Activated CD4-positive, alpha-beta T cell treated with anti-CD3 and anti-CD28 coated beads, Interleukin-2, Interleukin-4, amounts not matched to agents 100 ng/mL and 50 ng/mL, durations not matched to agents 16 hours and 8 hours (primary cell): ENCODE measurements around the gene CYTH2.

Source experiments
- DNase-seq: peaks from one replicate; pipeline ENCODE4 v3.0.0-alpha.2; 2020; ENCODE audit warnings: low spot score

Gene CYTH2

DNA sequence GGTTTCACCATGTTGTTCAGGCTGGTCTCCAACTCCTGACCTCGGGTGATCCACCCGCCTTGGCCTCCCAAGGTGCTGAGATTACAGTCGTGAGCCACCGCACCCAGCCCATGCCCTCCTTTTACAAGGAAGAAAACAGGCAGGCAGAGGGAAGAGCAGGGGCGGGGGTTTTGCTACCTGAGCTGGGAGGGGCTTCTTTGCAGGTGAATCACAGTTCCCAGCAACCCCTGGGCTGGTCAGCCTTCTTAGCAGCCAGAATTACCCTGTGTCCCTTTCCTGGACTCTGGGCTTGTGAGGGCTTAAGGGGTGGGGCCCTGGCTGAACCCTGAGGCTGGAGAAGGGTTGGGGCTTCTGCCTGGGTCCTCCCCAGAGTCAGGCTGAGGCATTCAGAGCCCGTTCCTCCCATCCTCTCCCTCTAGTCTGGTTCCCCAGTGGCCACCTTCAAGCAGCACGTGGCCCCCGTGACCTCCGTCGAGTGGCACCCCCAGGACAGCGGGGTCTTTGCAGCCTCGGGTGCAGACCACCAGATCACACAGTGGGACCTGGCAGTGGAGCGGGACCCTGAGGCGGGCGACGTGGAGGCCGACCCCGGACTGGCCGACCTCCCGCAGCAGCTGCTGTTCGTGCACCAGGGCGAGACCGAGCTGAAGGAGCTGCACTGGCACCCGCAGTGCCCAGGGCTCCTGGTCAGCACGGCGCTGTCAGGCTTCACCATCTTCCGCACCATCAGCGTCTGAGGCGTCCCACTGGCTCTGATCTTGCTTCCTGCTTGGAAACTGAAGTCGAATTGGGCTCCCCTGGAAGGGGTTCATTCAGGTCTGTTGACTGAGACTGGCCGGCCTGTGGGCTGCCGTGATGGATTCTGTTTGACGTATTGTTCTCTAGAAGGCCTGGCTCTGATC, 16.6 kb upstream of the CYTH2 start:
- DNase-seq, result no peak

DNA sequence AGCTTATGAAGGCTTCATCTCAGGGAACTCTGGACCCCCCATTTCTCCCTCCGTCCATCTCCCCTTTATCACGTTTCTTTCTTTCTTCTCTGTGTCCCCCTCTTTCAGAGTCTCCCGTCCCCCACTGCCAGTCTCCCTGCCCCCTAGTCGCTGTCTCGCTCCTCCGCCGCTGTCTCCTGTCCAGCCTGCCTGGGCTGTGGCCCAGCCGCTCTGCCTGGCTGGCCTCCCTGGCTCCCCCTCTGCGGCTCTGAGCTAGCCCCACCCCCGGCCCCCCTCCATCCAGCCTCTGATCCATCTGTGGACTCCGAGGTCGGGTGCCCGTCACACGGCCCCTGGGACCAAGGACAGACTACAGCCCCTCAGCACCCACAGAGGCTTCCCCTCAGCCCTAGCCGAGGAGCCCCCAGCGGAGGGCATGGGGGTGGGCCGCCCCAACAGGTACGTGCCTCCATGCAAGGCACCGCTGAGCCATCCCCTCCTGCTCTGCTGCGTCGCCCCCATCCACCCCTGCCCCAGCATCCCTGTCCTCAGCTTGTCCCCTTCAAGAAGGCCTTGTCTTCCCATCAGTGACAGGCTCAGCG, 14.9 kb upstream of the CYTH2 start:
- no peak for DNase-seq

DNA sequence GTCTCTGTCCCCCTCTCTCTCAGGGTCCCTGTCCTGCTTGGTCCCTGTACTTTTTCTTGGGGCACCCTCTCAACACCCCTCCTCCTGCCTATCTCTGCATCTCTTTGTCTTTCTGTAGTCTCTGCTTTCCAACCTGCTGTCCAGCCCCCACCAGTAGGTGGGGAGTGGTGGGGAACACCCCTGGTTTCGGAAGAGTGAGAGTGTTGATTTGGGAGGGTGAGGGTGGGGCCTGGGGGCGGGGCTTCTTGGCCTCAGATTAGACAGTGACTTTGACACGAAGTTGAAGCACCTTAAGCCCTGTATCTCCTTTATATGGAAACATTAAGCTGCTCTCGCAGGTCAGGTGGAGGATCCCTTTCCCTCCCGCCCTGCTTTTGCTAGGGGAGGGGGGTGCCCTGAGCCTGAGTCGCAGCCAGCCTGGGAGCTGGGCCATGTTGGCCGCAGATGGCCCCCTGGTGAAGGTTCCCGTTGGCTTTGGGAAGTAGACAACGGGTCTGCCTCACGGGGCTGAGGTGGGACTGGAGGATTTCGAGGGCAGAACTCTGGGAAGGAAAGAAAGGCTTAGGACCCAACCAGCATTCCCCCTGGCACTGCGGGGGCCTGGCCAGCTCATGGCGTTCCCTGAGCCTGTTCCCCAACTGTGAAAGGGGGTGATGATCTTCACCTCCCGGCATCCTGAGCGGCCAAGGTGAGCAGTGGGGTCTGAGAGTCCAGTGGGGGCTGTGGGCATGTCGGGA, 13.8 kb upstream of the CYTH2 start, which contains the start of gene KCNJ14:
TSS of gene KCNJ14 (plus strand) at position 404 of the 737 bp plus-strand sequence. CDS start 6,151 bp downstream, outside the sequence.
- DNase-seq, result no peak

DNA sequence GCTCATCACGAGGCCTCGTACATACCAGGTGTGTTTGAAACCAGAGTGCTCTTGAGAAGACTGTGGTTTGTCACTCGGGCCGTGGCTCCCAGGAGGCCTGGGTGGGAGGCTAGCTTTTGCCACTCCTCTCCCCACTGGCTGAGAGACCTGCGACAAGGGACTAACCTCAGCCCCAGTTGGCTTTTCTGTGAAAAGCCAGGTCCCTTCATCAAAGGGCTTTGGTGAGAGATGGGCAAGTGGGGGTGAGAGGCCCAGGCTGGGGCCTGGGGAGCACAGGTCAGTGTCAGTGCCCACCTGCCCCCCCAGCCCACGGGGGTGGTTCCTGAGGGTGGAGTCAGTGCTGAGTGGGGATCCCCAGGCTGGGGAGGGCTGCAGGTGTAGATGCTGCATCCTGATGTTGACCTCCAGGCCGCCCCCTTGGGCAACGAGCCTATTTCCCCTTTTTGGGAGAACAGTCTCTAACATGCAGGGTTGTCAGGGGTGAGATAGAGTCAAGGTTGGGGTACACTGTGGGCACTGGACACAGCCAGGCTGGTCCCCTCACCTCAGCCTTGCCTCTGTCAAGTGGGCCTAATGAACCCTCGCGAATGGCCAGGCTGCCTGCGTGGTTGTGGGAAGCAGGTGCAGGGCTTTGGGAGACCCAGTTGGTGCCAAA, 13.1 kb upstream of the CYTH2 start:
- DNase-seq, result no peak

DNA sequence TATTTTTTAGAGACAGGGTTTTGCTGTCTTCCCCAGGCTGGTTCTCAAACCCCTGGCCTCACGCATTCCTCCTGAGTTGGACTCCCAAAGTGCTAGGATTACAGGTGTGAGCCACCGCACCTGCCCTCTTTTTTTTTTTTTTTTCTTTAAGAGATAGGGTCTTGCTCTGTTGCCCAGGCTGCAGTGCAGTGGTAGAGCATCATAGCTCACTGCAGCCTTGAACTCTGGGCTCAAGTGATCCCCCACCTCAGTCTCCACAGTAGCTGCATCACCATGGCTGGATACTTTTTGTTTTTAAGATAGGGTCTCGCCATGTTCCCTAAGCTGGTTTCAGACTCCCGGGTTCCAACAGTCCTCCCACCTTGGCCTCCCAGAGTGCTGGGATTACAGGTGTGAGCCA, 12.3 kb upstream of the CYTH2 start:
- DNase-seq, result no peak

DNA sequence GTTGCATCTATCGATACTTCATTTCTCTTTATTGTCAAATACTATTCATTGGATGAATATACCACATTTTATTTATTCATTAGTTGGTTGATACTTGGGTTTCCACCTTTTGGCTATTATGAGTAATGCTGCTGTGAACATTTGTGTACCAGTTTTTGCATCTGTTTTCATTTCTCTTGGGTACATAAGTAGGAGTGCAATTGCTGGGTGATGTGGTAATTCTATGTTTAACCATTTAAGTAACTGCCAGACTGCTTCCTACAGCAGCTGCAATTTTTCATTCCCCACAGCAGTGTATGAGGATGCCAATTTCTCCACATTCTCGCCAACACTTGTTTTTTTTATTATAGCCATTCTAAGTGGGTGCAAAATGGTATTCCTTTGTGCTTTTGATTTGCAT, 11.2 kb upstream of the CYTH2 start:
- DNase-seq, result no peak

DNA sequence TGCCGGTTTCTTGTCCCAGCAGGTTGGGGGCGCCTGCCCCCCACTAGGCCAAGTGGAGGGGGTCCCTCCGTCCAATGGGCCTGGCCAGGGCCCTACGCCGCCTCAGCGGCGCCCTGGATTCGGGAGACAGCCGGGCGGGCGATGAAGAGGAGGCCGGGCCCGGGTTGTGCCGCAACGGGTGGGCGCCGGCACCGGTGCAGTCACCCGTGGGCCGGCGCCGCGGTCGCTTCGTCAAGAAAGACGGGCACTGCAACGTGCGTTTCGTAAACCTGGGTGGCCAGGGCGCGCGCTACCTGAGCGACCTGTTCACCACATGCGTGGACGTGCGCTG, 7.6 kb upstream of the CYTH2 start:
- no peak for DNase-seq

DNA sequence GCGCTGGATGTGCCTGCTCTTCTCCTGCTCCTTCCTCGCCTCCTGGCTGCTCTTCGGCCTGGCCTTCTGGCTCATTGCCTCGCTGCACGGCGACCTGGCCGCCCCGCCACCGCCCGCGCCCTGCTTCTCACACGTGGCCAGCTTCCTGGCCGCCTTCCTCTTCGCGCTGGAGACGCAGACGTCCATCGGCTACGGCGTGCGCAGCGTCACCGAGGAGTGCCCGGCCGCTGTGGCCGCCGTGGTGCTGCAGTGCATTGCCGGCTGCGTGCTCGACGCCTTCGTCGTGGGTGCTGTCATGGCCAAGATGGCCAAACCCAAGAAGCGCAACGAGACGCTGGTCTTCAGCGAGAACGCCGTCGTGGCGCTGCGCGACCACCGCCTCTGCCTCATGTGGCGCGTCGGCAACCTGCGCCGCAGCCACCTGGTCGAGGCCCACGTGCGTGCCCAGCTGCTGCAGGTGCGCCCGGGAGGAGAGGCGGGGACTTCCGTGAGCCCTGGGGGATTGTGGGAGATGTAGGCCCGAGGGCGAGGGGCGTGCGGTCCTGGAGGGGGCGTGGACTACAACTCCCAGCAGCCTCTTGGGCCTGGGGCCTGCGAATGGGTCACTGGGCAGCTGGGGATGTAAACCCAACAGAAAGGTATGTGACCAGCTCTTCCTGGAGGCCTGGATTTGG, 7.0 kb upstream of the CYTH2 start:
- no peak for DNase-seq

DNA sequence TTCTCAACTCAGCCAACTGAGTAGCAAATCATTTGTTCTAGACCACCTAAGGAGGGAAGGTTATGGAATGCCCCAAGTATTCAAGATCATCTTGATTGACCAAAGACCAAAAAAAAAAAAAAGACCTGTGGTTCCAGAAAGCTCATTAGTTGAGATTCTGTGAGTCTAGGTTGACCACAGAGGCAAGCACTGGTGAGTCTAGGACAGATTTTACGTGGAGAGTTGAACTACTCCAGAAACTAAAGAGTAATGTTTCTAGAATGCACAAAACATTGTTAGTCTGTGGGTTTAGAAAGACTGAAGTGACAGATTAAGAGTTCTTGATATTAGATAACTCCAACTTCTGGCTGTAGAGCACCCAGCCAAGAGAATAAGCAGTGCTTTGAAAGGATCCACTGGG, 4.0 kb upstream of the CYTH2 start:
- DNase-seq, result no peak

DNA sequence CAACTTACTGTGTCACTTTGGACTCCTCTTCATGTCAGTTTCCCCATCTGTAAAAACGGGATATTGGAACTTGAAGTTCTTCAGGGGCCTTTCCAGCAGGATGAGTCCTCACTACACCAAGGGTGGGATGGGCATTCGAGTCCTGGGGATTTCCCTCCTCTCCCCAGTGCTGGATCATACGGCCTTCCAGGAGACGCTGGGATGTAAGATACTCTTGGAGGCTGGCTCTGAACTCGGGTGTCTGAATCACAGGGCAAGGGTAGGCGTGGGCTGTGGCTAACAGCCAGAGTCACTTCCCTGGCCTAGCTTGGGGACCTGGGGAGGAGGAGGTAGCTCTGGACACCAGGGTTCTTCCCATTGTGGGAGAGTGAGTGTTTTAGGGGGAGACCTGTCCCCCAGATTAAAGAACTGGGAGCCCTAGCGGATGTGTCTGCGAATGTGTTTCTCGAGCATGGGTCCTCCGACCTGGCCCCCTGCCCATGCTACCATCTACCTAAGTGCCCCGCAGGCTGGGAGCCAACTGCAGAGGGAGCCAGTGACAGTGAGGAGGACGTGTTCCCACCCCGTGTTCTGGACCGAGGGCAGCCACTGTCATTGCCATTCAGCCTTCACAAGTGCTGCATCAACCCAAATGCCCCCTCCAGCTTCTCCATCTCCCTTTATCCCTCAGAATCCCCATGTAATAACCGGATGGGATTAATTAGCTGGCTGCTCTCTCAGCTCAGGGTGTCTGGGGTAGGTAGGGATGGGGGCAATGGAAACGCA, 2.4 kb upstream of the CYTH2 start:
- no peak for DNase-seq

DNA sequence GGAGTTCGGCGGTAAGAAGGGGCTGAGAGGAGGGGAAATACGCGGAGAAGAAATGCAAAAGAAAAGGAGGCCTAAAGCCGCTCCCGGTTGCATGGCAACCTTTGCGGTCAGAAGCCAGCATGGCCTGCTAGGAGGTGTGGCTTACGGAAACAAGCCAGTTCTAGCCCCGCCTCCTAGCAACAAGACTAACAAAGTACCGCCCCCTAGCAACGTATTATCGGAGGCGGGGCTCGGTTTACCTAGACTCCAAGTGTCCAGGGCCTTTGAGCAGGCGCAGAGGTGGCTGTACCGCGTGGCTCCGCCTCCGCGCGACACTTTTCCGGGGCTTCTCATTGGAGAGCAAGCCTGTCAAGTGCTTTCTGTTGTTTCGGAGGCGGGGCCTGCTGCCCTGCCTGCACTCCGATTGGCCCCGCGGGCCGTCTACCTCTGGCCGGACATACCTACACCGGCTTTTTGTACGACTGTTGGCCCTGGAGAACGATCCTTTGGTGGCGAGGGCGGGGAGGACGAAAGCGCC, 339 bp upstream of the CYTH2 start:
- DNase-seq, result peak; percentile 100

DNA sequence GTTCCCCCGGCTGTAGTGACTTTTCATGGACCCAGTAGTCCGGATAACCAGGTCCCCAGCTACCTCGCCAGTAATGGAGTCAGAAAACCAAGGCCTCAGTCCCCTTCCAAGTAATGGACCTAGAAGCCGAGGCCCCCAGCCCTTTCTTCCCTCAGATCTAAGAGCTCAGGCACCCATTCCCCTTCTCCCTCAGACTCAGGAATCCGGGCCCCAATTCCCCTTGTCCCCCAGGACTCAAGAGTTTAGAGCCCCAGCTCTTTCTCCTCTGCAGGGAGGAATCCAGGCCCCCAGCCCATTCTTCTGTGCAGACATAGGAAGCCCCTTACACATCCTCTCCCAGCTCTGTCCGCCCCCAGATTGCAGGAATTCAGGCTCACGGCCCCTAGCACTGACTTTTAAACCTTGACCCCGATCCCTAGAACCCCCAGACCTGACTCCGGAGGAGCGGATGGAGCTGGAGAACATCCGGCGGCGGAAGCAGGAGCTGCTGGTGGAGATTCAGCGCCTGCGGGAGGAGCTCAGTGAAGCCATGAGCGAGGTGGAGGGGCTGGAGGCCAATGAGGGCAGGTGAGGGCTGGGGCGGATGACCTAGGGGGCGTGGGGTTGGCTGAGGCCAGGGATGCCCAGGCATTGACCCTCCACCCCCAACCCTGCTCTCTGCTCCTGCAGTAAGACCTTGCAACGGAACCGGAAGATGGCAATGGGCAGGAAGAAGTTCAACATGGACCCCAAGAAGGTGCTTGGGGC, 938 bp downstream of the CYTH2 start:
- no peak for DNase-seq

DNA sequence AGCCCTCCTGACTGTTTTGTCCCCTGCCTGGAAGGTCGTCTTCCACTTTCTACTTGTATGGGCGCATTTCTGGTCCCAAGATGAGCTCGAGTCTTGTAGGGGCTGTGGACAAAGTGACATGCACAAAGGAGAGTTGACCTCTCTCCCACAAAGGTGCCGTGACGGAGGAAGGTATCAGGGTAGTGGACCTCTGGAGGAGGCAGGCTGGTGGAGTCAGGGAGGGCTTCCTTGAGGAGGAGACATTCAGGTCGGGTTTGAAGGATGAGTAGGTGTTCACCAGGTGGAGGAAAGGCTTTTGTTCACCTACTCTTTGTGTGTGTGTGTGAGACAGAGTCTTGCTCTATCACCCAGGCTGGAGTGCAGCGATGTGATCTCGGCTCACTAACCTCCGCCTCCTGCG, 1.7 kb downstream of the CYTH2 start:
- no peak for DNase-seq

DNA sequence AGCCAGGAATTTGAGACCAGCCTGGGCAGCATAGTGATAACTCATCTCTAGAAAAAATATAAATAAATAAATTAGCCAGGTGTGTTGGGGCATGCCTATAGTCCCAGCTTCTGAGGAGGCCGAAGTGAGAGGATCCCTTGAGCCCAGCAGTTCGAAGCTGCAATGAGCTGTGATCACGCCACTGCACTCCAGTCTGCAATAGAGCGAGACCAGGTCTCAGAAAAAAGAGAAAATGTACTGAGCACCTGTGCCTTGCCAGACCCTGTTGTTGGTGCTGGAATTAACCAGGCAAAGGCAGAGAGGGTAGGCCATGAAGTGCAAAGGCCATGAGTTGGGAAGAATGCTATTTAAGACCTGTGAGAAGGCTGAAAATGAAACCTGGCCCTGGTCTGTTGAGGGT, 2.7 kb downstream of the CYTH2 start:
- no peak for DNase-seq

DNA sequence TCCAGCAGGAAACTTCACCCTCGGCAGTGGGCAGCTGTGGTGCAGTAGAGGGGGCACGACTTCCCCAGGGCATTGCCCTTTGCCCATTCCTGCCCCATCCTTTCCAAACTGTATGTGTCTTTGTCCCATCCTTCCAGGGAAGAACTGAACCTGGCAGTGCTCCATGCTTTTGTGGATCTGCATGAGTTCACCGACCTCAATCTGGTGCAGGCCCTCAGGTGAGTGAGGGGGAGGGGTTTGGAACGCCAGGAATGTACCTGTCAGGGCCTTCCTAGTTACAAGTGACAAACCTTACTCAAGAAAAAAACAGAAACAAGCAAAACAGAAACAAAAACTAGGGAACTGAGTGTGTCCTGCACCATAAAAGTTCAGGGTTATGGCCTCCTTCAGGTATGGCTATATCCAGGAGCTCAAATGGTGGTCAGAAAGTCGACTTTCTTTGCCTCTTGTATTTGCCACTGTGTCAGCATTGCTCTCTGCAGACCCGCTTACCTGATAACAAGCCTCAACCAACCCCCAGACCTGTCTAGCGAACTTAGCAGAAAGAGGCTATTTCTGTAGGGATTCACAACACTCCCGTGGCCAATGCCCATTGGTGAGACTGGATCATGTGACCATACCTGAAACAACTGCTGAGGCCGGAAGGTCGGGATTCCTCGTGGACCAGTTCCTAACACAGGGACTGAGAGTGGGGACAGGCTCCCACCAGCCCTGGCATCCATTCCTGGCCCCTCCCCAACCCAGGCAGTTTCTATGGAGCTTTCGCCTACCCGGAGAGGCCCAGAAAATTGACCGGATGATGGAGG, 4.2 kb downstream of the CYTH2 start:
- no peak for DNase-seq

DNA sequence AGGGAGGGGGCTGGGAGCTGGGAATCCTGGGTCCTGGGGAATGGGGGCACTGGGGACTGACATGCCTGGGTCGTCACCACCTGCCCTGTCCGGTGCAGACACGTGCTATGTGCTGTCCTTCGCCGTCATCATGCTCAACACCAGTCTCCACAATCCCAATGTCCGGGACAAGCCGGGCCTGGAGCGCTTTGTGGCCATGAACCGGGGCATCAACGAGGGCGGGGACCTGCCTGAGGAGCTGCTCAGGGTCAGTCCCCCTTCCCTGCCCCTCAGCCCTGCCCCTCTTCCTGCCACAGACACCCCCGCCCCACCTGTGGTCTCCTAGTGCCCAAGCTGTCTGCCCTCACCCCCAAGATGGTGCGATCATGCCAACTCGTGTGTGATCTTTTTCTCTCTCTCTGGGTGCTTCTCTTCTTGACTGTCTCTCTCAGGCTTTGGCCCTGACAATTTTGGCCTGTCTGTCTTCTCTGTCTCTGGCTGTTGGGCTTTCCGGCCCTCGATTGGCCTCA, 5.0 kb downstream of the CYTH2 start:
- no peak for DNase-seq

DNA sequence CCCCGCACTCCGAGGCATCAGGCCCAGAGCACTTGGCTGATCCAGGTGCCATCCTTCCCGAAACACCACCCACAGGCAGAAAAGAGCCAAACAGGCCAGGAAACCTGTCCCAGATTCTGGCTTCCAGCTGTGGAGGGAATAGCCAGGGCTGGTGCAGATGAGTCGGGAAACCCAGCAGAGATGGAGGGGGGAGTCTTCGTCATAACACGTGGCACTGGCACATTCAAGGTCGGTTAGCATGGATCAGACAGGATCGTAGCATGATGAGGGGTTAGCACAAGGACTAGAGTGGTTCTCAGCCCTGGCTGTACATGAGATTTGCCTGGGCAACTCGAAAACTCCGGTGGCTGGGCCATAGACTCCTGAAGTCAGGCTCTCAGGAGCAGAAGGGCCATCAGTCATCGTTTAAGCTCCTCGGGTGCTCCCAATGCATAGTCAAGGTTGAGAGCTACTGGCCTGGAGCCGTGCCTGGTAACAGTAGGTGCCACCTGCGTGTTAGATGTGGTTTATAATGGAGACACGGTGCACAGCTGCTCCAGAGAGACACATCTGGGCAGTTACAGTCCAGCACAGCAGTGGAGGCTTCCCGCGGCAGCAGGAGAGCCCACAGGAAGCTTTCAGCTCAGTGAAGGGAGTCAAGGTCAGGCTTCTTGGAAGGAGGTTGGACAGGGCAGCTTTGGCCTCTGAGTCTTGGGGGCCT, 6.3 kb downstream of the CYTH2 start:
- DNase-seq, result no peak

DNA sequence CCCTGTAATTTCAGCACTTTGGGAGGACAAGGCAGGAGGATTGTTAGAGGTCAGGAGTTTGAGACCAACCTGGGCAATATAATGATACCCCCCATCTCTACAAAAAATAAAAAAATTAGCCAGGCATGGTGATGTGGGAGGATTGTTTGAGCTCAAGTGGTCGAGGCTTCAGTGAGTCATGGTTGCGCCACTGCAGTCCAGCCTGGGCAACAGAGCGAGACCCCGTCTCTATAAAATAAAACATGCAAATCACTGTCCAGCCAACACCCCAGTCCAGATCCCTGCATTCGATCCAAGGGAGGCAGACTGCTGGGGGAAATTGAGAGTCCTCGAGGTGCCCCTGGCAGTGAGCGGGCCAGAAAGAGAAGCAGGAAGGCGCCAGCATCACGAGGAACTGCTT, 7.0 kb downstream of the CYTH2 start:
- no peak for DNase-seq
